ENCODE data around the gene NAA16. TPM values are rescaled to one million over a fixed set of nuclear protein-coding genes. Genes with fewer than 3 reads are reported as not detected.

The NAA16 gene
- total and polyA plus RNA-seq, 10 of the 15 experiments (the other 5 are each of a cell fraction or from before 2014, with no cell fraction given): 5.4 to 18.5 (median 13.2) TPM

GRCh38 chr13:41263261-41263971 is 47.7 kb upstream of the NAA16 start, which contains the start of gene MTRF1 (continued):
- TF ChIP-seq EGR1 (IDR thresholded peaks at IDR 0.05; ENCODE audit: borderline replicate concordance in 1 of 2, low read depth in 2 of 2, low read length in 2 of 2): peak; percentile 2 to 59; a peak in 1 of 3 replicates
- peak in 1 of 2 experiments; percentile 21; a peak in 1 of 4 replicates for TF ChIP-seq ETV6 (conservative IDR thresholded peaks at IDR 0.05 in 1 of 2, IDR thresholded peaks at IDR 0.05 in 1 of 2; ENCODE audit: borderline replicate concordance in 1 of 2, low read depth in 1 of 2)
- peak; percentile 51; the same call in 1 of the 2 replicates for TF ChIP-seq ESRRA (IDR thresholded peaks at IDR 0.05; ENCODE audit: low read length)
- peak; percentile 78 for TF ChIP-seq POLR2AphosphoS2 (IDR thresholded peaks at IDR 0.05; ENCODE audit: low read depth, low read length)
- TF ChIP-seq POLR2A (IDR thresholded peaks at IDR 0.05; ENCODE audit: low read depth, low read length): peak; percentile 75
- TF ChIP-seq SIX5 (IDR thresholded peaks at IDR 0.05; ENCODE audit: low read depth, low read length, severe bottlenecking): peak; percentile 89
- peak; percentile 66 for TF ChIP-seq PKNOX1 (IDR thresholded peaks at IDR 0.05)
- peak; percentile 100 for TF ChIP-seq GABPA (IDR thresholded peaks at IDR 0.05; ENCODE audit: low read depth)
- TF ChIP-seq RELA (IDR thresholded peaks at IDR 0.05; ENCODE audit: borderline replicate concordance, partially characterized antibody): peak; percentile 78
- no peak for TF ChIP-seq YBX1 (IDR thresholded peaks at IDR 0.05)
- peak; percentile 96 for TF ChIP-seq IKZF1 (conservative IDR thresholded peaks at IDR 0.05)
- peak; percentile 86 for TF ChIP-seq SIN3A (IDR thresholded peaks at IDR 0.05; ENCODE audit: low read depth, low read length)
- peak; percentile 50; the same call in 1 of the 2 replicates for TF ChIP-seq PML (IDR thresholded peaks at IDR 0.05; ENCODE audit: low read length)
- TF ChIP-seq SREBF2 (IDR thresholded peaks at IDR 0.05; ENCODE audit: low read length): peak; percentile 74
- TF ChIP-seq CBFB (IDR thresholded peaks at IDR 0.05; ENCODE audit: low read depth): peak; percentile 73
- TF ChIP-seq YY1 (IDR thresholded peaks at IDR 0.05; ENCODE audit: low read depth, low read length): peak; percentile 86
- peak; percentile 65; the same call in 1 of the 2 replicates for TF ChIP-seq CREB1 (IDR thresholded peaks at IDR 0.05; ENCODE audit: low read depth)
- TF ChIP-seq MAX (IDR thresholded peaks at IDR 0.05; ENCODE audit: low read depth, low read length): peak; percentile 62; the same call in 1 of the 2 replicates
- no peak for TF ChIP-seq BRCA1 (IDR thresholded peaks at IDR 0.05; ENCODE audit: low read depth, low read length)
- TF ChIP-seq STAT1 (conservative IDR thresholded peaks at IDR 0.05): 0 out of 2 replicates have a peak, but pooled peaks have one; percentile 69
- peak; percentile 81 for TF ChIP-seq CREM (IDR thresholded peaks at IDR 0.05; ENCODE audit: low read depth)
- TF ChIP-seq ZBTB40 (IDR thresholded peaks at IDR 0.05; ENCODE audit: borderline replicate concordance): peak; percentile 99
- peak; percentile 90 for TF ChIP-seq SREBF1 (IDR thresholded peaks at IDR 0.05; ENCODE audit: low read length)
- TF ChIP-seq NR2C1 (IDR thresholded peaks at IDR 0.05): peak; percentile 100
- no peak for TF ChIP-seq KAT2A (conservative IDR thresholded peaks at IDR 0.05; ENCODE audit: control insufficient read depth, low read depth, low read length)
- TF ChIP-seq NR2C2 (IDR thresholded peaks at IDR 0.05; ENCODE audit: borderline replicate concordance, control insufficient read depth, insufficient read length, low read depth): peak; percentile 96
- TF ChIP-seq LARP7 (IDR thresholded peaks at IDR 0.05): 0 out of 2 replicates have a peak, but pooled peaks have one; percentile 59
- TF ChIP-seq RAD51 (IDR thresholded peaks at IDR 0.05): peak; percentile 22; the same call in 1 of the 2 replicates

All from GM12878 (cell line).